SK-N-SH (cell line): ENCODE data around the gene MREG.

Experiments
- CTCF ChIP-seq: fragments of 200-600 bp; sonication (generic); IDR thresholded peaks from 2 replicates; pipeline ENCODE4 v1.6.1; 2017; ENCODE audit warnings: antibody characterized with exemption, mild to moderate bottlenecking, moderate library complexity
- ELF1 ChIP-seq: IDR thresholded peaks from 2 replicates; pipeline ENCODE4 v1.4.0; 2012
- EP300 ChIP-seq, 2 experiments: IDR thresholded peaks; 2 replicates each; pipeline versions ENCODE4 v1.4.0 to v1.6.1; 2012; ENCODE audit warnings: borderline replicate concordance in 1 of 2, low read depth in 1 of 2, low read length in 1 of 2
- FOXJ3 ChIP-seq: sonication (generic); formaldehyde crosslinking; IDR thresholded peaks from 2 replicates; pipeline ENCODE4 v1.5.1; 2020; ENCODE audit warnings: mild to moderate bottlenecking, missing genetic modification reagents
- MXI1 ChIP-seq: IDR thresholded peaks from 2 replicates; pipeline ENCODE4 v1.6.1; 2012; ENCODE audit warnings: mild to moderate bottlenecking, low read depth, low read length, improper control_type of control experiment
- POLR2AphosphoS5 ChIP-seq: IDR thresholded peaks from 2 replicates; pipeline ENCODE4 v1.6.1; 2012; ENCODE audit warnings: low read depth, low read length
- RAD21 ChIP-seq: IDR thresholded peaks from 2 replicates; pipeline ENCODE4 v1.6.1; 2012; ENCODE audit warnings: mild to moderate bottlenecking, low read length
- RFX5 ChIP-seq: IDR thresholded peaks from 2 replicates; pipeline ENCODE4 v1.6.1; 2012; ENCODE audit warnings: mild to moderate bottlenecking, improper control_type of control experiment, low read length
- SIN3A ChIP-seq: IDR thresholded peaks from 2 replicates; pipeline ENCODE4 v1.6.1; 2012; ENCODE audit warnings: low read depth, mild to moderate bottlenecking, low read length, moderate library complexity, borderline replicate concordance
- SMC3 ChIP-seq: IDR thresholded peaks from 2 replicates; pipeline ENCODE4 v1.6.1; 2012; ENCODE audit warnings: low read depth, low read length, improper control_type of control experiment
- TEAD4 ChIP-seq: IDR thresholded peaks from 2 replicates; pipeline ENCODE4 v1.4.0; 2012; ENCODE audit warnings: mild to moderate bottlenecking, borderline replicate concordance; ENCODE audit not compliant: insufficient read depth
- USF2 ChIP-seq: fragments of 150-350 bp; IDR thresholded peaks from 2 replicates; pipeline ENCODE4 v1.6.1; 2017; ENCODE audit warnings: antibody characterized with exemption, low read length, low read depth, borderline replicate concordance
- YY1 ChIP-seq: IDR thresholded peaks from 2 replicates; pipeline ENCODE4 v1.4.0; 2012; ENCODE audit warnings: low read depth, mild to moderate bottlenecking

- TF ChIP-seq USF2 (no peak), CTCF (no peak), POLR2AphosphoS5 (no peak), SMC3 (no peak), RFX5 (no peak), ELF1 (no peak), SIN3A (no peak), TEAD4 (no peak), FOXJ3 (no peak), RAD21 (no peak), MXI1 (no peak), EP300 (IDR thresholded peaks at IDR 0.05; ENCODE audit: borderline replicate concordance in 1 of 2, low read depth in 1 of 2, low read length in 1 of 2) (no peak), YY1 (no peak)
These were observed 655 bp upstream of the MREG start for GRCh38 chr2:216014006-216014405.
